Ovary (tissue), 9 donors: ENCODE results near the gene PUSL1. TPM values are rescaled to one million over a fixed set of nuclear protein-coding genes. Genes with fewer than 3 reads are reported as not detected.

ENCODE experiments used
- DNase-seq, 5 donors: peaks; one replicate each; pipeline ENCODE4 v3.0.0-alpha.2; 2019 to 2020
- H3K27ac ChIP-seq, 2 donors: fragments of 200-600 bp; one replicate each; pipeline versions ENCODE4 v1.5.1 to v1.8.0; 2019 to 2022
- H3K27me3 ChIP-seq: fragments of 200-600 bp; one replicate; pipeline ENCODE4 v1.8.0; 2022
- H3K36me3 ChIP-seq: fragments of 200-600 bp; sonication (generic); one replicate; pipeline ENCODE4 v1.5.1; 2019
- H3K4me1 ChIP-seq: one replicate; pipeline ENCODE4 v1.8.1; 2013; ENCODE audit warnings: mild to moderate bottlenecking, moderate library complexity; ENCODE audit not compliant: insufficient read depth
- H3K4me3 ChIP-seq: fragments of 200-600 bp; sonication (generic); one replicate; pipeline ENCODE4 v1.5.1; 2017
- H3K9me3 ChIP-seq, 2 donors: fragments of 200-600 bp in 1 of 2; sonication (generic) in 1 of 2; one replicate each; pipeline versions ENCODE4 v1.5.1 to v1.8.1; 2013 to 2019; ENCODE audit warnings: mild to moderate bottlenecking in 1 of 2, moderate library complexity in 1 of 2
- EP300 ChIP-seq: sonication (generic); formaldehyde crosslinking; IDR thresholded peaks from one replicate; pipeline ENCODE4 v1.6.1; 2017; ENCODE audit warnings: antibody characterized with exemption
- POLR2A ChIP-seq: fragments of 450-650 bp; IDR thresholded peaks from one replicate; pipeline ENCODE4 v1.6.1; 2017; ENCODE audit warnings: antibody characterized with exemption, mild to moderate bottlenecking, moderate library complexity
- WGBS, 3 donors: extraction: QIAGEN DNeasy Blood & Tissue Kit in 1 of 3; methylation state at CpG; one replicate each; pipeline versions ENCODE4 v1.1.5 to v1.1.7; 2013 to 2017; 5-methylcytosine and 5-hydroxymethylcytosine counted together
- intact Hi-C, 4 donors: fragments of 100-400 bp; cut with DNase I; formaldehyde crosslinking; loops; one replicate each; pipeline versions ENCODE4 v1.11.0 to v1.15.1; 2022 to 2023
- polyA plus RNA-seq, 2 donors: library from polyadenylated mRNA; stranded (reverse); fragments of 200-250 nt in 1 of 2; fragments of 350-450 nt in 1 of 2; fragmentation: Illumina TruSeq in 1 of 2; extraction: RNeasy Lipid Tissue Mini Kit (QIAGEN cat#74804) in 1 of 2; gene quantifications; one replicate each; pipeline ENCODE4 v1.2.3, GENCODE V29; 2013 to 2014
- total RNA-seq, 7 donors: library from RNA; depleted of rRNA in 2 of 7; stranded (reverse); fragments of >200 nt in 2 of 7; fragmentation: NEBNext Ultra II Directional in 3 of 7; extraction: Animal tissue kit (Norgen Biotek cat#: 25700) in 3 of 7; gene quantifications; one replicate each; pipeline versions ENCODE4 v1.1.0 to v1.2.4, GENCODE V29; 2016 to 2023
- TF ChIP-seq, protein P1 (sequence below), 3 donors: fragments of 450-650 bp in 2 of 3; fragments of 200-600 bp in 1 of 3; IDR thresholded peaks; one replicate each; pipeline versions ENCODE4 v1.5.1 to v1.8.0; 2016 to 2022; ENCODE audit warnings: antibody characterized with exemption in 3 of 3, mild to moderate bottlenecking in 1 of 3
- donor health status: DM: no; HTN: no; CAD: no; lungs with moderate emphysema.
- donor health status: DM: no; HTN: no; CAD: no.
- donor health status: Bipolar disorder and iron deficiency.
- donor health status: DM: yes; HTN: yes; CAD: no.
- donor health status: DM: no; HTN: no; CAD: no.
- donor health status: DM: yes; HTN: yes; CAD: no.

Gene PUSL1
- total and polyA plus RNA-seq, 9 donors, result 0.18 to 27.6 (median 20.8) TPM

DNA sequence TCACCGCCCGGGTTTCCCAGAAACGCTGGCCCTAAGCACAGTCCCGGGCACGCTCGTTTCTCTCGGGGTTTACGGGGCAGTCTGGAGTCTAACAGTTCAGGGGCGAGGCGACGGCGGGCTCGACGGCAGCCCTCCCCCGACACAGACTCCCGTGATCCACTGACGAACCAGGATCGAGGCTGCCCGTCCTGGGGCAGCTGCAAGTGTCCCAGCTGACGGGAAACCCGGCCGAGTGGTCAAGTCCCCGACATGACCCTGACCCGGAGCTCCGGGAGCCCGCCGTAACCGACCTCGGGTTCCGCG lies 35.2 kb upstream of the PUSL1 start:
- intact Hi-C loops, result loop anchor here in 1 of 4 donors (1.0 kb wide), 1 partner anchor 76 kb away; the partner anchor contains the start of gene DVL1
- H3K9me3 ChIP-seq, result no peaks in the 10 kb centered on the region
- H3K36me3 ChIP-seq, result no peaks in the 10 kb centered on the region
- no peaks in the 10 kb centered on the region for H3K27me3 ChIP-seq
- H3K4me3 ChIP-seq, result peak overlapping the region; percentile 82
- peaks cover 28% of the 10 kb centered on the region for H3K4me1 ChIP-seq
- TF ChIP-seq, protein P1, sequence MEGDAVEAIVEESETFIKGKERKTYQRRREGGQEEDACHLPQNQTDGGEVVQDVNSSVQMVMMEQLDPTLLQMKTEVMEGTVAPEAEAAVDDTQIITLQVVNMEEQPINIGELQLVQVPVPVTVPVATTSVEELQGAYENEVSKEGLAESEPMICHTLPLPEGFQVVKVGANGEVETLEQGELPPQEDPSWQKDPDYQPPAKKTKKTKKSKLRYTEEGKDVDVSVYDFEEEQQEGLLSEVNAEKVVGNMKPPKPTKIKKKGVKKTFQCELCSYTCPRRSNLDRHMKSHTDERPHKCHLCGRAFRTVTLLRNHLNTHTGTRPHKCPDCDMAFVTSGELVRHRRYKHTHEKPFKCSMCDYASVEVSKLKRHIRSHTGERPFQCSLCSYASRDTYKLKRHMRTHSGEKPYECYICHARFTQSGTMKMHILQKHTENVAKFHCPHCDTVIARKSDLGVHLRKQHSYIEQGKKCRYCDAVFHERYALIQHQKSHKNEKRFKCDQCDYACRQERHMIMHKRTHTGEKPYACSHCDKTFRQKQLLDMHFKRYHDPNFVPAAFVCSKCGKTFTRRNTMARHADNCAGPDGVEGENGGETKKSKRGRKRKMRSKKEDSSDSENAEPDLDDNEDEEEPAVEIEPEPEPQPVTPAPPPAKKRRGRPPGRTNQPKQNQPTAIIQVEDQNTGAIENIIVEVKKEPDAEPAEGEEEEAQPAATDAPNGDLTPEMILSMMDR (IDR thresholded peaks at IDR 0.05), result no peak
- TF ChIP-seq EP300, result no peak
- TF ChIP-seq POLR2A, result no peak
- peak overlapping the region; percentile 25 to 50 for H3K27ac ChIP-seq
- peak in 2 of 5 donors; percentile 51 to 54 for DNase-seq
- WGBS, 3 donors, result 0 to 1% (median 0%) methylated on average over 15 to 31 of the region's 31 CpGs

DNA sequence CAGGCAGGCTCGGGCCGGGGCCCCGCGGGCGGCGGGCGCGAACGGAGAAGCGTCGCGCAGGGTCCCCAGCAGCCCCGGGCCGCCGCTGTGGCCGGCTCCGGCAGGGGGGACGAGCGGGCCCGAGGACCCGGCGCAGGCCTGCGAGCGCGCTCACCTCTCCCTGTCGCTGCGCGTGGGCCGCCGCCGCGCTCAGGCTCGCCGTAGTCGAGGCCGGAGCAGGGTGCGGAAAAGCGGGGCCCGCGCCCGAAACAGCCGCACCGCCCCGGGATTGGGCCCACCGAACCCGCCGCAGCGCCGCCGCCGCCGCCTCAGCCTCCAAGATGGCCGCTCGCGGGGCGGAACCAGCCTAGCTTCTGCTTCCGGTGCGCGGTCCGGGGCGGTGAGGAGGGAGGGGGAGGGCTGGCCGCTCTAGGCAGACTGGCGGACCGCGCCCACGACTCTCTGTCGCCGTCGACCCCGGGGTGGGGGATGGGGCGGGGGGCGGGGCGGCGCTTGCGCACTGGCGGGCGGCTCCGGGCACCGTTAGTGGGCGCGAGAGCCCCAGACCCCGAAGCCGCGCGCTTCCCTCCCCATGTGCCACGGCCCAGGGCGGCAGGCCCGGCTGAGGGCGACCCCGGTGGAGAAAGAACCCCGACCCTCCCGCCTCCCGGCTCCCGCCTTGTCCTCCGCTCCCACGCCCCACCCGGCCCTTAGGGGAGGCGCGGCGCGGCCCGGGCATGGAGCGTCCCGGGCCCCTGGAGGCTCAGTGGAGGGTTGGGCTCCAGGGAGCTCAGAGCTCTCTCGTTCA lies 34.7 kb upstream of the PUSL1 start, which contains the start of gene UBE2J2:
Gene UBE2J2 (minus strand): TSS at position 343 of the 787 bp plus-strand sequence. CDS start 5,862 bp downstream, outside the sequence.
- Histone ChIP-seq H3K9me3 (no peaks in the 10 kb centered on the region), H3K36me3 (no peaks in the 10 kb centered on the region), H3K27ac (peak within 1 kb of the TSS; percentile 40 to 50), H3K27me3 (no peaks in the 10 kb centered on the region), H3K4me3 (peak within 1 kb of the TSS; percentile 82), H3K4me1 (peaks cover 28% of the 10 kb centered on the region)
- intact Hi-C loops, result loop anchor here in 1 of 4 donors (1.0 kb wide), 1 partner anchor 76 kb away; the partner anchor contains the start of gene DVL1
- 0 to 1% (median 0%) methylated on average over 8 to 105 of the region's 105 CpGs for WGBS, 3 donors
- peak; percentile 69 for TF ChIP-seq POLR2A
- TF ChIP-seq, protein P1 (IDR thresholded peaks at IDR 0.05), result no peak
- no peak for TF ChIP-seq EP300
- peak; percentile 93 to 95 (median 95) for DNase-seq

- intact Hi-C loops, result no loop called here
- no peaks in the 10 kb centered on the region for H3K36me3 ChIP-seq
- peaks cover 28% of the 10 kb centered on the region for H3K4me1 ChIP-seq
- H3K4me3 ChIP-seq, result peak overlapping the region; percentile 82
- WGBS, 3 donors, result 11 to 22% (median 13%) methylated on average over 14 to 31 of the region's 31 CpGs
- no peak for TF ChIP-seq EP300
- TF ChIP-seq, protein P1 (IDR thresholded peaks at IDR 0.05), result no peak
- TF ChIP-seq POLR2A, result no peak
- no peaks in the 10 kb centered on the region for H3K27me3 ChIP-seq
- H3K9me3 ChIP-seq, result no peaks in the 10 kb centered on the region
- peak overlapping the region; percentile 40 to 50 for H3K27ac ChIP-seq
- peak in 1 of 5 donors; percentile 44 for DNase-seq
Observed at GRCh38 chr1:1274299-1274930, 34.0 kb upstream of the PUSL1 start.

GRCh38 chr1:1274931-1275431 lies 33.4 kb upstream of the PUSL1 start:
- H3K27me3 ChIP-seq, result no peaks in the 10 kb centered on the region
- no peak overlapping the region for H3K4me3 ChIP-seq
- peak in 2 of 5 donors; percentile 41 to 48 for DNase-seq
- H3K27ac ChIP-seq, result no peak overlapping the region
- no peaks in the 10 kb centered on the region for H3K9me3 ChIP-seq
- WGBS, 3 donors, result 81 to 84% (median 82%) methylated on average over 11 to 15 of the region's 15 CpGs
- H3K36me3 ChIP-seq, result no peaks in the 10 kb centered on the region
- H3K4me1 ChIP-seq, result peaks cover 28% of the 10 kb centered on the region
- TF ChIP-seq, protein P1 (IDR thresholded peaks at IDR 0.05), result no peak
- TF ChIP-seq EP300 (no peak), POLR2A (no peak)
- intact Hi-C loops, result no loop called here
